Superior temporal gyrus (tissue), 1 donor: ENCODE data around the gene PADI2.
A peak's percentile ranks its signal among the peaks of the same experiment; 100 is the strongest.

Source experiments
- DNase-seq: peaks from one replicate; pipeline ENCODE4 v3.0.0-alpha.2; 2016; ENCODE audit errors: extremely low spot score

The PADI2 gene

GRCh38 chr1:17139637-17140036 lies 20.4 kb upstream of the PADI2 start:
- no peak for DNase-seq

DNA sequence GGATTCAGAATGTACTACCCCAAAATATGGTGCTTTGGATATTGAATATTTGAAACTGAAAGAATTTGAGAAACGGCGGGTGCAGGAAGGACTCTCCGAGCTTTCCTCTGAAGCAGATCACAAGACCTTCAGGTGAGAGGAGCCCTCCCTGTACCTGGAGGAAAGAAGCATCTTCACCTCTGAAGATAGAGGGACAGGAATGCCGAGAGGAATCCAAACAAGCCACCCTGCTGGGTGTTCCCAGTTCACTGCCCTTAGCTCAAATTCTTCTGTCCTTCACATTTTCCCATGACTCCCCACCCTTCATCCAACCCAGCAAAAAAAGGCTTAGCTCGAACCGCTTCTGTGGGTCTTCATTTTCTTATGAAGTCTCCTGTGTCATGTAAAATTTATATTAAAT lies 18.2 kb upstream of the PADI2 start:
- DNase-seq, result no peak

GRCh38 chr1:17136936-17137335 lies 17.7 kb upstream of the PADI2 start:
- DNase-seq, result no peak

DNA sequence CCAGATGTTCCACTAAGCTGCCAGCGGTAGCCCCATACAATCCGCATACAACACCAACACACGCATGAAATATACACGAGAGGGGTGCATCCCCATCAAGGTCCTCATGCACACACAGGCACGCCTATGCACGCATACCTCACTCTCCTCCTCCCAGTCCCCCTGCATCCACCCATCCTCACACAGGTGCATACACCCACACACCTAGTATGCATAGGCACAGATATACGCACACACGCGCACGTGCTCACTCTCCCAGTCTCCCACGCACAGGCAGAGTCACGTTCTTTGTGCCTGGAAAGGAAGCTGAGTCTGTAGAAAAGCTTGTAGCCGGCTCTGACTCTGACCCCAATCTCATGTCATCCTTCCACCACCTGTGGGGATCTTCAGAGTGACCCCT lies 16.9 kb upstream of the PADI2 start:
- no peak for DNase-seq

DNA sequence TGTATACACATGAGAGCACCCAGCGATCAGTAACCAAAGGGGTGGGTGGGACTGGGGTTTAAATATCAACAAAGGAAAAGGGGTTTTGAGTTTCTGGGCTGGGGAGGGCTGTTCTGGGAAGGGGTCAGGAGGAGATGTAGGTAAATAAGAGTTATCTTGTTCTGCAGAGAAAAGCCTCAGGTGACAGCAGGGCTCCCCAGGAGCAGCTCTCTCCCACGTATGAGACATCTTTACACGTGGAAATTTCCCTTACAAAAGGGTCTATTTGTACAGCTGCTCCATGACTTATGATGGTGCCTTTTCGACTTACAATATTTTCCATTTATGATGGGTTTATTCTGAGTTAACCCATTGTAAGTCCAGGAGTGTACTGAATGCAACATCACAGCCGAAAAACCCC lies 16.3 kb upstream of the PADI2 start:
- no peak for DNase-seq

DNA sequence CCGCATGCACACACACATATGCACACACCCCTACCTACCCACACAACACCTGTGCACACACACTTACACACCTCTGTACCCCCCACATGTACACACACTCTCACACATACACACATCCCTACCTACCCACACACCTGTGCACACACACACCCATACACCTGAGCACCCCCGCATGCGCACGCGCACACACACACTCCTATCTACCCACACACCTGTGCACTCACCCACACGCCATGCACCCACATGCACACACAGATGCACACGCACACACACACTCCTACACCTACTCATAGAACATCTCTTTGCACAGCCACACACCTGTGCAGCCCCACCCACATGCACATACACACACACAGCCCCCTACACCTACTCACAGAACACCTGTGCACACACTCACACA lies 15.5 kb upstream of the PADI2 start:
- no peak for DNase-seq

DNA sequence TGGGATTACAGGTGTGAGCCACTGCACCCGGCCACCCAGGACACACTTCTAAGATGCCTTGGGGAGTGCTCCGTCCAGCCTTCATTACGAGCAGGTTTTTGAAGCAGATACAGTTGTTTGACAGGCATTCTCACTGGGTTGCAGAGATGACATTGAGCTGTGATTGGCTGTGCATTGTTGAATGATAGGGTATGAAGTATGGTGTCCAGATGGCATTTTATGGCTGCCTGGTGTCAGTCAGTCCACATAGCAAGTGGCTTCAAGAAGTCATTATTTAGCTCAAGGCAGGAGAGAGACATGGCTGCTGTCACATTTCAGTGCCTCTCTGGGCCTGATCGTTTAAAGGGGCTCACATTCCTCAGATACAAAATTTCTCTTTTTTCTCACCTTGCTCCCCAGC lies 14.8 kb upstream of the PADI2 start:
- DNase-seq, result no peak

GRCh38 chr1:17130138-17130635 lies 10.9 kb upstream of the PADI2 start:
- DNase-seq, result no peak

- no peak for DNase-seq
Observed at GRCh38 chr1:17128361-17128760, 9.1 kb upstream of the PADI2 start.

DNA sequence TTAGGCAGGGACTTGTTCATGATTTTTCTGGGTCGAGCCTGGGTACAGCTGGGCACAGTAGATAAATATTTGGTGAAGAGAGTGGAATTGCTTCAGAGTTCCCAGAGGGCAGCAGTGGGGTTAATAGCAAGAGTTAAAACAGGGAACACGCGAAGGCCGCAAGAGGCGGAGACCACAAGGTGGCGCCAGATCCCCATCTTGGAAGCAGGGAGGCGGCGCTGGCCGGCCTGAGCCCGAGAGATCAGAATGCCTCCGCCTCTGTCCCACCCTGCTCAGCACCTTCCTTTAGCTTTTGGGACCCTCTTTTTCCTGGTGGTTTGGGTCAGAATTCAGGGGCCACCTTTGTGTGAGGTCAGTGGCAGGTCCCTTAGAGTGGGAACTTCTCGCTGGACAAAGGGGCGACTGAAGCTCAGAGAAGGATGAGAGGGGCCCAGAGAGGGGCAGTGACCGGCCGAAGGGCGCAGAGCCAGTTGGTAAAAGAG lies 6.5 kb upstream of the PADI2 start:
- DNase-seq, result peak; percentile 92

DNA sequence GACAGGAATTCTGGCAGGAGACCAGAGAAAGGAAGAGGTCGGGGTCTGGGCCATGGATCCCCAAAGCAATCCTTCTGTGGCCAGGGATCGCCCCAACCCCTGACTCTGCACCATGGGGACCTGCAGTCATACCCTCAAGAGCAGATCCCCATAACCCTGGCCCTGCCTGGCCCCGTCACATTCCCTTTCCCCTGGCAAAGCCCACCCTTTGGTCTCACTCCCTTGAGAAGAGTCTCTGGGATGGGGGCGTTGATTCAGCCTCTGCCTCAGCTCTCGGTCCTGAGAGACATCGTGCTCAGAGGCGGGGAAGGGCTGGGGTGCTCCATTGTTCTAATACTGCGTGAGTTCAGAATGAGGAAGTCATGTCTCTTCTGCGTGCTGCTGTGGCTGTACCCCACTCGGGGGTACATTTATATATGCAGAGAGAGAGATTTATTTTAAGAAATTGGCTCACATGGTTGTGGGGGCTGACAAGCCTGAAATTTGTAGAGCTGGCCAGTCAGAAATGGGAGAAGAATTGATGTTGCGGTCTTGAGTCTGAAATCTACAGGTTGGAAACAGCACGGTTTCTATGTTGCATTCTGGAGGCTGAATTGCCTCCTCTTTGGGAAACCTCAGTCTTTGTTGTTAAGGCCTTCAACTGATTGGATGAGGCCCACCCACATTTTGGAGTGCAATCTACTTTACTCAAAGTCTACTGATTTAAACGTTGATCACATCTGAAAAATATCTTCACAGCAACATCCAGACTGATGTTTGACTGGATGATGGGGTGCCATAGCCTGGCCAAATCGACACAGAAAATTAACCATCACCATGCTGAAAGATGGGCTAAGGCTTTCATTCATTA lies 4.2 kb upstream of the PADI2 start:
- no peak for DNase-seq

DNA sequence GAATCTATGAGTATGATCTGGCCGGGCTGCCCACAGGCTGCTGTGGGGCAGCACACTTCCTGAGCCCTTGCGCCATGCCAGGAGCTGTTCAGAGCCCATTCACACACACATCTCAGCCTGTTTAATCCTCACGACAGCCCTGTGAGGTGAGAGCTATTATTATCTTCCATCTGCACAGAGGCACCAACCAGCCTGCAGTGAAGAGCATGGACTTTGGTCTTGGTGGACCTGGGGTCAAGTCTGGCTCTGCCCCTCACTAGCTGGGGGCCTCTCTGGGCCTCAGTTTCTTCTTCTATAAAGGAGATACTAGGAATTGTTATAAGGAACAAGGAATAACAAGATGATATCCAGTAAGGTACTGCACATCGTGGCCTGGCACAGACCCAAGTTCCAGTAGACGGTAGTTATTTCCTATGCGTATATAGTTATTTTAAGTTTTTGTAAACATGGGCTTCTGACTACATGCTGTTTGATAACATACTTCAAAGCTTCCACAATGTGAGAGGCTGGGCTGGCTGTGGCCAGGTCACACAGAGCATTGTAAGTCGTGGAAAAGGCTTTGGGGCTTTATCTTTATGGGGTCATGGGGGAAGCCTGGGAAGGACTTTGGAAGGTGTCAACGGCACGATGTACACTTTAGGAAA lies 3.4 kb upstream of the PADI2 start:
- no peak for DNase-seq

- no peak for DNase-seq
Observed at GRCh38 chr1:17121881-17122280, 2.6 kb upstream of the PADI2 start.

DNA sequence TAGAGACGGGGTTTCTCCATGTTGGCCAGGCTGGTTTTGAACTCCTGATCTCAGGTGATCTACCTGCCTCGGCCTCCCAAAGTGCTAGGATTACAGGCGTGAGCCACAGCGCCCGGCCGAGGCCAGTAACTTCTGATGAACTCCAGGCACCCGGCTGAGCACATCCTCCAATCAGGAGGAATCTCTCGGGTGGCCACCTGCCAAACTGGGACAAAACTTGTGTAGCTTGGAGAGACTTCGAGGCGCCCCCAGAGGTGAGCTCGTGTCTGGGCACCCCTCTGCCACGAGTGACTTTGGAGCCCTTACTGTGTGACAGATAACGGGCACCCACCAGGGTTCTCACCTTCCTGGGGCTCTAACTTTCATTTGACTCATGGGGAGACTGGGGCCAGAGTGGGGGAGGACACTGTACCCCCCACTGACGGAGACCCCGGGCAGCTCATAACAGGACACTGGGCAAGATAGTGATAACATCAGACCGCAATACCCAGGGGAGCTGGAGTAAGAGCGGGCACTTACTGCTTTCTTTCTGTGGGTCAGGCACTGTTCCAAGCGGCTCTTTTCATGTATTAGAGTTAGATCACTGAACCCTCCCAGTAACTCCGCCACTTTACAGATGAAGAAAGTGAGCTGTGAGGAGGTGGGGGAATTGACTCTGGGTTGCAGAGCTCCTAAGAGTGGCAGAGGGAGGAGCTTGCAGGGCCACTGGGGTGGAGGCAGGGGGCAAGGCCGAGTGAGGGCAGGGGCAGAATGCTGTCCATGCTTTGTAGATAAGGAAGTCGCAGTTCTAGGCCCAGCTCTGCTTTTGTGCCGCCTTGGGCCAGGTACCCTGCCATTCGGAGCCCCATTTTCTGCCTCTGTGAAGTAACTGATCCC lies 1.9 kb upstream of the PADI2 start:
- no peak for DNase-seq

- no peak for DNase-seq
Observed at GRCh38 chr1:17120481-17120877, 1.2 kb upstream of the PADI2 start.

DNA sequence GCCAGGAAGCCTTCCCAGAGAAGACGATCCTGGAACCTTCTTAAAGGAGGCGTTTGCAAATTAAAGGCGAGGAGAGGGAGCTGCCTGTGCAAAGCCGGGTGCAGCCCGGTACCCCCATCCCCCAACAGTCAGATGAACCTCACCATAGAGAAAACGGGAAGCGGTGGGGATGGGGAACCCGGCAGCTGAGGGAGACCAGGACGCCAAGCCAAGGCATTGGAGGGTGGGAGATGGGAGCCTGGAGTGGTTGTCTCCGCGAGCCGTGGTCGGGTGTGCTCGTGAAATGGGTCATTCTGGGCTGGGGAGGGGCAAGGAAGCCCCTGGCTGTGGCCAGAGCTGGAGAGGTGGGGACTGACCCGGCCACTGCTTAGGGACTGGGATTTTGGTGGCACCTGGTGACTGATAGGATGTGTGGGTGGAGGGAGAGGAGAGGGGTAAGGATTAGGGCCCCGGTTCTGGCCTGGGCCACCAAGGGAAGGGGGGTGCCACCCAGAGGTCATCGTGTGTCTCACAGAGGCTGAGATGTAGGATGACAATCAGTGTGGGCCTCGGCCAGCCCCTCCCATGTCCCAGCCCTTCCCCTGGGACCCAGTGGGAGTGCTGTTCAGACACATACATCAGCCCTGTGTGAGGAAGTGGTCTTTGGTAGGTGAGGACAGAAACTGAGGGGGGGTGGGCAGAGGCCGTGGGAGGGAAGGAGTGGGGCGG lies 676 bp upstream of the PADI2 start:
- DNase-seq, result no peak

- DNase-seq, result no peak
Observed at GRCh38 chr1:17118706-17119075, 560 bp downstream of the PADI2 start.

GRCh38 chr1:17118268-17118667 lies 983 bp downstream of the PADI2 start:
- DNase-seq, result no peak

DNA sequence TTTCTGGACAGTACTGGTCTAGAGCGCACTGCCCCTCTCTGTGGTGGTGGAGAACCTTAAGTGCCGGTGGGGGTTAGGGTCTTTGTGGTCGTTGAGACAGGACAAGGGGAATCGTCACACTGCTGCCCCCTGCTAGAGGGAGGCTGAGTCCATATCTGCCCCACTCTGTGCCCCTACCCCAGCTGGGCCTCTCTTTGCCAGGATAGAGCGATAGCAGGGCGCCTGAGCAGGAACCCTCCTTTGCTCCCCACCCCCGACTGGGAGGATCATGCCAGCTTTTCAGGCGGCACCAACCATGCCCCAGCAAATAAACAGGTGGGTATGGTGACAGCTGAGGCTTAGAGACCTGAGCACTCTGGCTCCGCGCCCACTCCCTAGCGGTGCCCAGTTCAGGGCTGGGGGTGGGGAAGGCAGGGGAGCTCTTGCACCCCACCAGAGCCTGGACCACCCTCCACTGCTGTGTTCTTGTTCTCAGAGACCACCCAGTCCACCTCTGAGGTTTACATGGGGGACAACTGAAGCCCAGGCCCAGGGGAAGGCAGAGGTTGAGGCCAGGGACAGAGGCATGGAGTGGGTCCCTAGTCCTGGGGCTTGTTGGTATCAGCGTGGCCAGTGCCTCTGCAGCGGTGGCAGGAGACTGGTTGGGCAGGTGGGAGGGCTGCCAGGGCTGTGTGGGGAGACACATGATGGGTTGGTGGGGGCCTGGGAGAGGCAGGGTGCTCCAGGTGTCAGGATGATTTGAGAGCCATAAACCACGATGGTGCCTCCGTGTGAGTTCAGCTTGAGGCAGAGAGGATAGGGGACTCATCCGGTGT lies 1.6 kb downstream of the PADI2 start:
- no peak for DNase-seq

DNA sequence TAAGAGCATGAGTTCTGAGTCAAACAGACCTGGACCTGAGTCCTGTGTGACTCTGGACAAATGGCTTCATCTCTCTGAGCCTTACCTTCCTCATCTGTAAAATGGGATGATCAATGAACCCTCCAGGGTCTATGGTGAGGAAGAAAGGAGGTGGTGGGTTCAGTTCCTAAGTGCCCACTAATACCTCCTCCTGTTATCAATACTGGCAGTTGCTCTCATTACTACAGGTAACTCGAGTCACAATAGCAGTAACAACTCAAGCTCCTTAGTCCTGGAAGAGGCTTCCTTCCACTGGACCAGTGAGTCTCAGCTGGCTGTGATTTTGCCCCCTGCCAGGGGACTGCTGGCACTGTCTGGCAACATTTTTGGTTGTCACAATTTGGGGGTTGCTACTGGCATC lies 2.6 kb downstream of the PADI2 start:
- DNase-seq, result no peak

DNA sequence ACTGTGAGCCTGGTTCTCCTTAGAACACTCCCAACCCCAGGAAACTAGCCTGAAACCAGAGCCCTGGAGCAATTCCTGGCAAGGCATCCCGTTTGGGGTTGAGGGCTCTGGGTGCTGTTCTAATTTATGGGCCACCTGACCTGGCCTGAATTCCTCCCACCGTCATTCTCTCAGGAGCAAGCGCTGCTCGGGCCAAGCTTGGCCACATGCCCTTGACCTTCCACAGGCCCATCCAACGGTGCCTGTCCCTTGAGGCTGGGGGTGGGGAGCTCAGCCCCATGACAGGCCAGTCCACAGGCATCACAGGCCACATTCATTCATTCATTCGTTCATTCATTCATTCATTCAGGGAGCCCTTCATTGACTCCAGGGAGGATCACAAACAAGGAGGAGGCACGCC lies 5.3 kb downstream of the PADI2 start:
- no peak for DNase-seq
